ENCODE measurements around the gene E4F1.

DNA sequence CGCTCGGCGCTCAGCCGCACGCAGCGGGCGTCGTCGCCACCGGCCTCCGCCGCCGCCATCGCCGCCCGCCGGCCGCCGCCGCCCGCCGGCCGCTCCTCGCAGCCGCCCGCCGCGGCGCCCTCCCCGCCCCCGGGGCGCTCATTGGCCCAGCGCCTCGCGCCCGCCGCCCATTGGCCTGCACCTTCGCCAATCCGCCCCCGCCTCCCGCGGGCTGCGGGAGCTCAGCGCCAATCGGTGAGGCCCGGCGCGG lies 8.7 kb upstream of the E4F1 start, which contains the start of gene PGP:
- TF ChIP-seq EP300 (IDR thresholded peaks at IDR 0.05) (no peak), POLR2A (IDR thresholded peaks at IDR 0.05) (peak in 1 of 2 donors; percentile 42)
- TF ChIP-seq, protein P1, sequence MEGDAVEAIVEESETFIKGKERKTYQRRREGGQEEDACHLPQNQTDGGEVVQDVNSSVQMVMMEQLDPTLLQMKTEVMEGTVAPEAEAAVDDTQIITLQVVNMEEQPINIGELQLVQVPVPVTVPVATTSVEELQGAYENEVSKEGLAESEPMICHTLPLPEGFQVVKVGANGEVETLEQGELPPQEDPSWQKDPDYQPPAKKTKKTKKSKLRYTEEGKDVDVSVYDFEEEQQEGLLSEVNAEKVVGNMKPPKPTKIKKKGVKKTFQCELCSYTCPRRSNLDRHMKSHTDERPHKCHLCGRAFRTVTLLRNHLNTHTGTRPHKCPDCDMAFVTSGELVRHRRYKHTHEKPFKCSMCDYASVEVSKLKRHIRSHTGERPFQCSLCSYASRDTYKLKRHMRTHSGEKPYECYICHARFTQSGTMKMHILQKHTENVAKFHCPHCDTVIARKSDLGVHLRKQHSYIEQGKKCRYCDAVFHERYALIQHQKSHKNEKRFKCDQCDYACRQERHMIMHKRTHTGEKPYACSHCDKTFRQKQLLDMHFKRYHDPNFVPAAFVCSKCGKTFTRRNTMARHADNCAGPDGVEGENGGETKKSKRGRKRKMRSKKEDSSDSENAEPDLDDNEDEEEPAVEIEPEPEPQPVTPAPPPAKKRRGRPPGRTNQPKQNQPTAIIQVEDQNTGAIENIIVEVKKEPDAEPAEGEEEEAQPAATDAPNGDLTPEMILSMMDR (IDR thresholded peaks at IDR 0.05) = no peak

Data from tibial nerve (tissue), 4 donors.